ENCODE results near the gene DENND1A.
"Not testable (repeated sequence)": the region's sequence is repeated elsewhere in the genome, so short reads cannot be mapped to it uniquely, and the experiment has no call there.

Gene DENND1A

DNA sequence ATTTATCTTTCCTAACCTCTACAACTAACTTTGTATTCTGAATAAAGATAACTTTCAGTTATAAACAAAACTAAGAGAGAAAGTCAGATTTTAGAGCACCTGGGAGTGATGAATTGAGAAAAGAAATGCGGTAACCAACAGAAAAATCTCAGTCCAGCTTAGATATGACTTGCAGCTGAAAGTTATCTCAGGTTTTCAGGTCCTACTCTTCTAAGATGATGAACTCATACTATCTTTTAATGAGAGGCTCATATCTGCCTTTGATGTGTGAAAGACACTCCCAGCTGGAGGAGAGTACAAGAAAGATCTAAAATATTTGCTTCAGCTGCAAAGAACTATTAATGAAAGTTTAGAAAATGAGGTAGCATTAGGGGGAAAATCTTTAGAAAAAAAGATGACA is 190.5 kb downstream of the DENND1A start:
- POLR2A ChIA-PET: no interaction called here
- TF ChIP-seq, protein P1, sequence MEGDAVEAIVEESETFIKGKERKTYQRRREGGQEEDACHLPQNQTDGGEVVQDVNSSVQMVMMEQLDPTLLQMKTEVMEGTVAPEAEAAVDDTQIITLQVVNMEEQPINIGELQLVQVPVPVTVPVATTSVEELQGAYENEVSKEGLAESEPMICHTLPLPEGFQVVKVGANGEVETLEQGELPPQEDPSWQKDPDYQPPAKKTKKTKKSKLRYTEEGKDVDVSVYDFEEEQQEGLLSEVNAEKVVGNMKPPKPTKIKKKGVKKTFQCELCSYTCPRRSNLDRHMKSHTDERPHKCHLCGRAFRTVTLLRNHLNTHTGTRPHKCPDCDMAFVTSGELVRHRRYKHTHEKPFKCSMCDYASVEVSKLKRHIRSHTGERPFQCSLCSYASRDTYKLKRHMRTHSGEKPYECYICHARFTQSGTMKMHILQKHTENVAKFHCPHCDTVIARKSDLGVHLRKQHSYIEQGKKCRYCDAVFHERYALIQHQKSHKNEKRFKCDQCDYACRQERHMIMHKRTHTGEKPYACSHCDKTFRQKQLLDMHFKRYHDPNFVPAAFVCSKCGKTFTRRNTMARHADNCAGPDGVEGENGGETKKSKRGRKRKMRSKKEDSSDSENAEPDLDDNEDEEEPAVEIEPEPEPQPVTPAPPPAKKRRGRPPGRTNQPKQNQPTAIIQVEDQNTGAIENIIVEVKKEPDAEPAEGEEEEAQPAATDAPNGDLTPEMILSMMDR (IDR thresholded peaks at IDR 0.05; ENCODE audit: control extremely low read depth, extremely low read depth, low read depth, missing control alignments): no peak
- CTCF ChIA-PET: interaction anchor here (1.0 to 3.7 kb wide), 4 partner anchors 10 to 47 kb away, joined by 3 to 24 read pairs (median 4); no protein-coding TSS in a partner anchor
- peak; percentile 24 for DNase-seq (ENCODE audit: extremely low spot score)

GRCh38 chr9:123738648-123739047 is 191.3 kb downstream of the DENND1A start:
- ChIA-PET POLR2A (no interaction called here), CTCF (interaction anchor here (1.0 to 3.7 kb wide), 5 partner anchors 10 to 302 kb away, joined by 3 to 24 read pairs (median 4); no protein-coding TSS in a partner anchor)
- no peak for DNase-seq (ENCODE audit: extremely low spot score)
- TF ChIP-seq, protein P1 (IDR thresholded peaks at IDR 0.05; ENCODE audit: control extremely low read depth, extremely low read depth, low read depth, missing control alignments): no peak

- CTCF ChIA-PET: interaction anchor here (1.0 to 2.8 kb wide), 5 partner anchors 10 to 49 kb away, joined by 3 to 9 read pairs (median 3); no protein-coding TSS in a partner anchor
- DNase-seq (ENCODE audit: extremely low spot score): no peak
- POLR2A ChIA-PET: no interaction called here
- TF ChIP-seq, protein P1 (IDR thresholded peaks at IDR 0.05; ENCODE audit: control extremely low read depth, extremely low read depth, low read depth, missing control alignments): no peak
These were observed 194.6 kb downstream of the DENND1A start for GRCh38 chr9:123735376-123735775.

DNA sequence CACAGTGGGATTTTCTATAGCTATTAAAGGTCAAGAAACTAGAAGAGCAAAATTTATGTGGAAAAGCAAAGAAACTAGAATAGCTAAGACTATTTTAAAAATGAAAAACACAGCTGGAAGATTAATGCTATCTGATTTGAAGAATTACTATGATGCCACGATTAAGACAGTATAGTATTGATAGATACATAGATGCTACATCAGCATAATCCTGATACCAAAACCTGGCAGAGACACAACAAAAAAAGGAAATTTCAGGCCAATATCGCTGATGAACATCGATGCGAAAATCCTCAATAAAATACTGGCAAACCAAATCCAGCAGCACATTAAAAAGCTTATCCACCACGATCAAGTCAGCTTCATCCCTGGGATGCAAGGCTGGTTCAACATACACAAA is 201.4 kb downstream of the DENND1A start:
- POLR2A ChIA-PET; DNase-seq (ENCODE audit: extremely low spot score): not testable (repeated sequence)
- CTCF ChIA-PET: interaction anchor here (1.1 to 1.3 kb wide), 2 partner anchors 10 to 17 kb away, joined by 4 read pairs; no protein-coding TSS in a partner anchor

GRCh38 chr9:123727332-123727731 is 202.6 kb downstream of the DENND1A start:
- DNase-seq (ENCODE audit: extremely low spot score): no peak
- ChIA-PET CTCF (interaction anchor here (0.7 to 1.6 kb wide), 4 partner anchors 9 to 27 kb away, joined by 3 to 4 read pairs (median 4); no protein-coding TSS in a partner anchor), POLR2A (no interaction called here)
- TF ChIP-seq, protein P1 (IDR thresholded peaks at IDR 0.05; ENCODE audit: control extremely low read depth, extremely low read depth, low read depth, missing control alignments): no peak

DNA sequence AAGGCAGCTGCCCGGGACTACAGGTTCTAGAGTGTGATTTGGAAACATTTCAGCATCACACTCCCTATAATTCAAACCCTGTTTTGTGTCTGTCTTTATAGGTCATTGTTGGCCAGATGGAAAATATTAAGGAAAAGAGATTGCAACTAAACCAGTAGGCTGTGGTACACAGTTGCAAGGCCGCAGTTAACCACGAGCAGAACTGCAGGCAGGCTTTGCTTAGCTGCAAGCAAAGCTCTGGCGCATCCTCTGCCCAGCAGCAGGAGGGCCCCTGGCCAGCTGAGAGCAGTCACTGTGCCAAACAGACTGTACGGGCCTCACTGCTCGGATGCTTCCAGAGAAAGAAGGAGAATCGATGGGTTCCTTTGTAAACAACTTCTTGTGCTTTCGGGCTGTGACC is 204.5 kb downstream of the DENND1A start:
- POLR2A ChIA-PET: no interaction called here
- CTCF ChIA-PET: interaction anchor here (1.1 to 2.0 kb wide), 2 partner anchors 9 kb away, joined by 5 to 6 read pairs; no protein-coding TSS in a partner anchor
- DNase-seq (ENCODE audit: extremely low spot score): no peak
- TF ChIP-seq, protein P1 (IDR thresholded peaks at IDR 0.05; ENCODE audit: control extremely low read depth, extremely low read depth, low read depth, missing control alignments): no peak

DNA sequence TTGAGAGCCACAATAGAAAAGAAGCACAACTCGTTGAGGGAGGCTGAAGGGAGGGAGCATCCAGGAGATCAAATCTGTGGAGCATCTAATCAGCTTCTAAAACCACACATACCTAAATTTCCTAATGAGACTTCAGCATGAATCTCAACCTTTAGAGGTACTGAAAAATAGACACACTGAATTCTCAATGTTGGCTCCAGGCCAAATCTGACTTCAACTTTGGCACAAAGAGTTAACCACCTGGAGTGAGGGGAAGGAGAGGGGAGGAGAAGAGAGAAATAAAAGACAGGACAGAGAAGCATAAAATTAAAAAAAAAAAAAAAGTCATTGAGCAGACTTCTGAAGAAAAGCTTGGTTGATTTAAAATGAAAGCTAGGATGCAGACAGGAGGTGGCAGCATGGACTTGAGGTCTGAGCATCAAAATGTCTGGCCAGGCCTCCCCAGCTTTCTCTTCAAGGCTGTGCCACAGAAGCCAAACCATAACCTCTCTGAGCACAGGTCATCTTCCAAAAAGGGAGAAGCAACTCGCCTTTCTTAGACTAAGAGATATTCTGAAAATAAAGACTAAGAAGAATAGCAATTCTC is 205.6 kb downstream of the DENND1A start:
- no peak for DNase-seq (ENCODE audit: extremely low spot score)
- ChIA-PET POLR2A (no interaction called here), CTCF (interaction anchor here (0.9 to 1.6 kb wide), 4 partner anchors 8 to 316 kb away, joined by 3 to 5 read pairs (median 3); no protein-coding TSS in a partner anchor)
- TF ChIP-seq, protein P1 (IDR thresholded peaks at IDR 0.05; ENCODE audit: control extremely low read depth, extremely low read depth, low read depth, missing control alignments): no peak

All from GM10248 (cell line).